Activated T-cell treated with anti-CD3 and anti-CD28 coated beads for 1 hour (primary cell): ENCODE data around the gene CD7.

Experiments used
- DNase-seq: peaks from one replicate; pipeline ENCODE4 v3.0.0-alpha.2; 2020; ENCODE audit warnings: low read depth

CD7 gene

DNA sequence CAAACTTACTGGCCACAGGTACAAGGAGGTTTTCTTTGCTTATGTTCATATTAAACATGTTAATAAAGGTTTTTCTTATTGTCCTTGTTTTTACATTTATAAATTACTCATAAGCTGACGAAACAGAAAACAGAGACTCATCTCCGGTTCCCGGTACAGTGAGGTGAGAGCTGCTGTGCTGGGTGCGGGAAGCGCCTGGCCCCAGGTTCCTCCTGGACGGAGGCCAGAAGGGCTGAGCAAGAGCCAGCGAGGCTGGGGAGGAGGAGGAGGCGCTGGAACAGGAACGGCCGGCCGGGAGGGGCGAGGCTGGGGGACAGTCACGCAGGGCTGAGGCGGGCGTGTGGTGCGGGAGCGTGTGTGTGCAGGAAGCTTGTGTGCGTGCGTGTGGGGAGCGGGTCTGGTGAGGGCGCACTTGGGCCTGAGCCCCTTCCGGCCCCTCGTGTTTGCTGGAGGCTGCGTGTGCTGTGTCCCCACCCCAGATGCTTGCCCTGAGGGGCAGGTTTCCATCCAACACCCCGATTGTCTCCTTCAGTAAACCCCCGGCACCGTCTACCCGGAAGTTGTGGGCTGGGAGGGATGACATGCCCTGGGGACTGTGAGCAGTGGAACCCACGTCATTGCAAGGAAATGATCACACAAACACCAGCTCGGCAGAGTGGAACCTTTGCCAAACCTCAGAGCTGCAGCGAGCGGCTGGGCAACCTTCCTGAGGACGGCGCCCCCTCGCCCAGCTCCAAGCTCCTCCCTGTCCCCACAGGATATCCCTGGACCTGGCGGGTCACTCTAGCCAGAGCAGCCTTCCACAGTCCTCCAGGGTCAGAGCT is 19.5 kb downstream of the CD7 start:
- DNase-seq, result peak; percentile 87

DNA sequence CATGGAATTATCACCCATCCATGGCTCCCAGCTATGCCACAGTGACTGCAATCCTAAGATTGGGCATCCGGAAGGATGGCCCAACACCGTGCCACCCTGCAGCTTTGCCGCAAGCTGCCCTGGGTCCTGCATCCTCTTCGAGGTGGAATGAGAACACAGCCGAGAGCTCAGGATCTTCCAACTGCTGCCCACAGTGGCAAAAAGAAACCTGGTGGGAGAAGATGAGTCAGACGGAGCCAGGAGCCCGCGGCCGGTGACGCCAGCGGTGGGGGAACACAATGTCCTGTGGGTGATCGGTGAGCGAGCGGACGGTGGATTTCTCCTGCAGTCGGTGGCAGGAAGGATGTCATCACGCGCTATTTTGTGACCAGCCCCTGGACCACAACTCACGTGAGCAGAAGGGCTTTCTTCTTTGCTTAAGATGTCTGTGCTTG is 20.1 kb downstream of the CD7 start:
- DNase-seq, result peak; percentile 73

DNA sequence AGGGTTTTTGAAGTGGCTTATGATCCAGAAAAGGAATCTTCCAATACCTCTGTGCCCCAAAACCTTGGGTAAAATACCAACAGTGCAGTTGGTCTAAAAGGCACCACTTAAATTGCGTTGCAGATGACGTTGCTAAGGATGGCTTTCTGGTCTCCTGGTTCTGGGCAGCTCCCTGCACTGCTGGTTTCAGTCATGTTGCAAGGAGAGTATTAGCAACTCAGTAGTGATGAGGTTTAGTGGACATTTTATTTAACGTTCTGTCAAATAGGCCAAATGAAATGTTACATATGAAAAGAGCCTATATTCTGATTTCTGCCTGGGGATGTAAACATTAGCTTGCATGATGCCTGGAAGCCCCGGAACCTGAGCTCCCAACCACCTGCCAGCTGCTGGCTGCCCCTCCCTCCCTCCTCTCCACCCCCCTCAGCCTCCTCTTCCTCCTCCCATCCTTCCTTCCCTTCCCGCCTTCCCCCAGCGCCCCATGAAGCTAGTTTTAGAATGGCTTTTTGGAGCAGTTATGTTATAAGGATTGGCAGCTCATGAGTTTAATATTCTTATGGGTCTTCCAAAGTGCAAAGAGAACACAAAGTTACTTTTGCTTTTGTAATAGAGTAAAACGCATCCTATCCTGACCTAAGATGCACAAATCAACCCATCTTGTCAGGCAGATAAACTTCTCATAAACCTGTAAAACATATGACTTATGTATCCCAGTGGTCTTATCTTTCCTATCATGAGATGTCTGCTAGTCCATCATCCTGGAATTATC is 20.7 kb downstream of the CD7 start:
- no peak for DNase-seq

DNA sequence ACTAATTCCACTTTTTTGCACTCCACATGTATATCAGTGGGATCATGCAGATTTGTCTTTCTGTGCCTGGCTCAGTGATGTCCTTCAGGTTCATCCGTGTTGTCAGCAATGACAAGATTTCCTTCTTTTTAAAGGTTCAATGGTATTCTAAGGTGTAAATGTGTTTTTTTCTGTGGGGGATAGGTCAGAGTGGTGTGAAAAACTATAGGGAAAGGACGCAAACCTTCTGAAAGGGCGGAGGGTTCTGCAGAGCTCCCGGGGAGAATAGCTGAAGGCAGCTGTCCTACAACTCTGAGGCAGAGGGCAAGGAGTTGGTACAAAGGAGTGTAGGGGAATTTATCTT is 22.0 kb downstream of the CD7 start:
- DNase-seq, result no peak

DNA sequence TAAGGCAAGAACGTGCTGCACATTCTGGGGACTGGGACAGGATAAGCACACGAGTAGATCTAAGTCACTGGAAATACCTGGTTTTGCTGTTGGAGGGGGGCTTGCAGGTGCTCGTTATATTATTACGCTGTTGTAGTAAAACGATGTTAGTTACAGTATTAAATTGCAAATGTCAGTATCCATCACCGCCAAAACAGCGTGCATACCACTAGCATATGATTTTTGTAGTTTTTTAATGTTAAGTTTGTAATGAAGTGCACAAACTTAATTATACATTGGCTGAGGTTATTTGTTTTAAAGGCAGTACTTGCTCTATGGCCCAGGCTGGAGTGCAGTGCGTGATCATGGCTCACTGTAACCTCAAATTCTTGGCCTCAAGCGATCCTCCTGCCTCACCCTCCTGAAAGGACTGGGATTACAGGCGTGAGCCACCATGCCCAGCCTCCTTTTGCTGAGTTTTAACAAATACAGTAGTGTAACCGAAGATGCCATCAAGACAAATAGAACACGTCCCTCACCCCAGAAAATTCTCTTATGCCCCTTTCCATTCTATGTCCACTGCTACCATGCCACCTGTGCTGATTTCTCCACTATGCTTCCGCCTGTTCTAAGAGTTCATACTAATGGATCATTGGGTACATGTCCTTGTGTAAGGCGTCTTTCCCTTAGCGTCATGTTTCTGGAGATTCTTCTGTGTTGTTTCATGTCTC is 23.2 kb downstream of the CD7 start:
- DNase-seq, result no peak

DNA sequence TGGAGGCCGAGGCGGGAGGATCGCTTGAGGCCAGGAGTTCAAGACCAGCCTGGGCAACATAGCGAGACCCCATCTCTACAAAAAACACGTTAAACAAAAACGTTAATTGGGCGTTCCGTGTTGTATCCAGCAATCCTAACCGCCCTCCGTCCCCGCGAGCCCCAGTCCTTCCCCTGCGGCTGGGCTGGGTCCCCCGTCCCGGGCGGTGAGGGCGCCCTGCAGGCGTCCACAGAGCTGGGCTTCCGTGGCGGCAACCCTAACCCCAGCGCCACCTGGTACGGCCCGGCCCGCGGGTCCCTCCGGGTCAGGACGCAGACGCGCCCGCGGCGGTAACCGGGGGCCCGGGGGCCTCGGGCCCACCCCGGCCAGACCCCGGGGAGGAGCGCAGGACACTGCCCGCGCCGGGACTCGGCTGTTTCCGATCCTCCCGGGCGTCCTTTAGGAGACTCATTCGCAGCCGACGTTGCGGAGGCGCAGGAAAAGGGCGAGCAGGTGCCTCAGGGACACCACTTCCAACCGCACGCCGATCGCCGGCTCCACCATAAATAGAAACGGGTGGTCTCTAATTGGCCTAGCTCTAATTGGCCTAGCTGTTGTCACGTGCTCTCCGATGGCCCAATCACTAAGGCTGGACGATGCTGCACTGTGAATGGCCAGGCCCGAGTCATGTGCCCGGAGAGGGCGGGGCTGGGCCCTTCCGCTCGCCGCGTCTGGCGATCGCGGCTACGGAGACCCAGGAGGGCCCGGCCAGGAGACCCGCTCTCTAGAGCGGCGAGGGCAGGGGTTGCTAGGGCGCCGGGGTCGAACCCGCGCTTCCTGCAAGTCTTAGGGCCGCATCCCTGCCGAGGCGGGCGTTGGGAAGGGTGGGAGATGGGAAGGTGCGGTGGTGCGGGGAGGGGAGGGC is 24.9 kb downstream of the CD7 start:
- DNase-seq, result peak; percentile 84

DNA sequence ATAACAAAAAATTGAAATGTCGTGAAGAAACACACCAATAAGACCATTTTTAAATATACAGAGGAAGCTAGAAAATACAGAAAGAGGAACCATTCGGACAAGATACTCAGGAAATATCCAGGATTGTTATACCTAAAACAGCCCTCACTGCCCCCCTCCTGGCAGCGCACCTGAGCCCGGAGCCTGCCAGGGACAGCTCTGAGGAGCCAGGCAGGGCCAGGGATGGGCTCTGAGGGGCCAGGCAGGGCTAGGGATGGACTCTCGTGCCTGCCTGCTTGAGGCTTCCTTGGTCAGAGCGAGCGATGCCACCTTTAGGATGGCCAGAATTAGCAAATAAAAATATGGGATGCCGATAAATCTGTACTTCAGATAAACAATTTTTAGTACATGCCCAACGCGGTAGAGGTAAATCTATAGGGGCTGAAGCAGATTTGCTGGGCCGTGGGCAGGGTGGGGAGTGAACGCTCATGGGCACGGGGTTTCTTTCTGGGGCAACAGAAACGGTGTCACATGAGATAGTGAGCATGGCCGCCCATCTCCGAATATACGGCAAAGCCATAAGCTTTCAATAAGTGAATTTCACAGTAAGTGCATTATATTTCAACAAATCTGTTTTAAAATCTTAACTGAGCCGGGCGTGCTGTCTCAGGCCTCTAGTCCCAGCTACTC is 25.7 kb downstream of the CD7 start:
- no peak for DNase-seq

DNA sequence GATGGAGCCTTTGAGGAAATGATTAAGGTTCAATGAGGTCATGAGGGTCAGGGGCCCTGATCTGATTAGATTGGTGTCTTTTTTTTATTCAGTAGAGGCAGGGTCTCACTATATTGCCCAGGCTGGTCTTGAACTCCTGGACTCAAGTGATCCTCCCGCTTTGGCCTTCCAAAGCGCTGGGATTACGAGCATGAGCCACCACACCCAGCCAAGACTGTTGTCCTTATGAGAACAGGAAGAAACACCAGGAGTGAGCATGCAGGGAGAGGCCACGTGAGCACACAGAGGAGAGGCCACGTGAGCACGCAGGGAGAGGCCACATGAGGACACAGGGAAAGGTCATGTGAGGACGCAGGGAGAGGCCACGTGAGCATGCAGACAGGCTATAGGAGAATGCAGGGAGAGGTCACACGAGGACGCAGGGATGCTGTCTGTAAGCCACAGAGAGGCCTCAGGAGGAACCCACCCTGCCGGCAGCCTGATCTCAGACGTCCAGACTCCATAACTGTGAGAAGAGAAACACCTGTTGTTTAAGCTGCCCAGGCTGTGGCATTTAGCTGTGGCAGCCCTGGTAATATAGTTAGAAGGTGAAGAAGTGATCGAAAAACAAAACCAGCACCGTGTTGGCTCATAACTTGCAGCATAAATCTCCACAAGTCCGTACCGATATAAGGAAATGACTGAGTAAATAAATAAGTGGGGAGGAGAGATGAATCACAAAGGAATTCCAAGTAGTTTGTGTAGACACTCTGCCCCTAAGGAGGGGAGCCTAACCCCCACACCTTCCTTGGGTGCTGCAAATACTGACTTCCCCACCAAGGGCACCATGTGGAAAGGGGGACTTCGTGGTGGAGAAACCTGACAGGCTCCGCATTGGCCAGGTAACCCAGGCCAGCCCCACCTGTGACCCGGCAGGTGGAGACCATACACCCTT is 29.3 kb downstream of the CD7 start:
- DNase-seq, result no peak

DNA sequence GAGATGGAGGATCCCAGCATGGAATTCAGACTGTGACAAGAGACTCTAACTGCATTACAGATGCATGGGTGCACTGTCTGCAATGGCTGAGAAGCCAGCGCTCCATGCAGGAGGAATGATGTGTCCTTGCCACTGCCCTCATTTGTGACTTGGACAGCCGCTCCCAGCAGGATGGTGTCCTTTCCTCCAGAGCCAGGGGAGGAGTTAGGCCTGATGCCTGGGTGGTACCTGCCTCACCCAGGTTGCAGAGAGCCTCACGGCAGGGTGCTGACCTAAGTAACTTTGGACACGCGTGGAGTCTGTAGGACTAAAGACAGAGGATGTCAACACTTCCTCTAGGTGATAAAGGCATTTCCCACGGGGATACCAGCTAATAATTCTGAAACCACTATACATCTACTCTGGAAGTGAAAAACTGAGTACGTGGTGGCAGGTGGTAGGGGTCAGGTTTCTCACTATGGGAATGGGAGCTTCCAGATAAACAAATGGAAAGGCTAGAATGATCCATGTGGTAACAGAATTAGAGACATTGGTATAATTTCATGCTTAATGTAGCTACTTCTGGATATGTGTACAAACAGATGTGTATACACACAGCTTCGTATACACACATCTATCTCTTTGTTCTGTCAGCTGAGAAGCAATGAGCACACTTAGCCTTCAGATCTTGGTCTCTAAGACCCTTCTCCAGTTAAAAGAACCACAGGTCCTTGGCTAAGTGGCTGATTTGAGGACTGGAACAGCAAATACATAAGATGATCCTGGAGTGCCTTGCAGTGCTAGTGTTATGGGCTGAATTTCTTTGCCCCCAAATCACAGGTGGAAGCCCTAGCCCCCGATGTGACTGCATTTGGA is 30.2 kb downstream of the CD7 start:
- no peak for DNase-seq

DNA sequence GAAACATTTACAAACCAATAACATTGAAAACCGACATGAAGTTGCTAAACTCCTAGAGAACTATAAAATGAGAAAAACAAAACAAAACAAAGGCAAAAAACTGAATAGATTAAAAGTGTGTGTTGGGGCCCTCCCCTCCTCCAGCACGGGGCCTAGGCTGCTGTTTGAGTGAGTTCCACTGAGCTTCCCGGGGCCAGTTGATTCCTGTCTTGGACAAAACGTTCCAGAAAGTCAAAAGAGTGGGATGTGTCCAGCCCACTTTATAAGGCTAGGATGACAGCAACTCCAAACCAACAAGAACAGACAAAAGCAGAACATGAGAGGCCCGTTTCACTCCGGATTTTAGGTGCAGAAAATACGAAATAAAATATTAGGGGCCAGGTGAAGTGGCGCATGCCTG is 32.3 kb downstream of the CD7 start:
- DNase-seq, result no peak

DNA sequence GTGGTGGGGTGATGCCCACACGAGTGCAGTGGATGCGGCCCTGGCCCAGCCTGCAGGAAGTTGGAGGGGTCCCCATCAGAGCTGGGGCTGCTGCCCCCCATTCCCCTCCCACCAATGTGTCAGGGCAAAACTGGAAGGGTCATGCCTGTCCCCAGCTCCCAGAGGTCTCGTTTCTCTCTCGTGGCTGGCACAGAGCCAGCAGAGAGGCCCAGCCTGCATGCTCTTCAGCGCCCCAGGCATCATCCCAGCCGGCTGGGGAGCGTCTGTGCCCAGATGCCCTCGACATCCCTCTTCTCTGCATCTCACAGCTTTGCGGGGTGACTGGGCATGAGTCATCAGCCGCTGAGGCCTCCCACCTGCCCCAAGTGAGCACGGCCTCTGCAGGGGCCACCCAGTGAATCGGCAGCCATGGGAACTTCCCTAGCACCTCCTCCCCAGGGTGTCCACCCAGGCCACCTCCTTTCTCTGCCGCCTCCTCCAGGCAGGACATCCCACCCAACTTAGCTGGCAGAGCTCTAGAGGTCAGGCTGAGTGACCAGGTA is 34.1 kb downstream of the CD7 start:
- no peak for DNase-seq

DNA sequence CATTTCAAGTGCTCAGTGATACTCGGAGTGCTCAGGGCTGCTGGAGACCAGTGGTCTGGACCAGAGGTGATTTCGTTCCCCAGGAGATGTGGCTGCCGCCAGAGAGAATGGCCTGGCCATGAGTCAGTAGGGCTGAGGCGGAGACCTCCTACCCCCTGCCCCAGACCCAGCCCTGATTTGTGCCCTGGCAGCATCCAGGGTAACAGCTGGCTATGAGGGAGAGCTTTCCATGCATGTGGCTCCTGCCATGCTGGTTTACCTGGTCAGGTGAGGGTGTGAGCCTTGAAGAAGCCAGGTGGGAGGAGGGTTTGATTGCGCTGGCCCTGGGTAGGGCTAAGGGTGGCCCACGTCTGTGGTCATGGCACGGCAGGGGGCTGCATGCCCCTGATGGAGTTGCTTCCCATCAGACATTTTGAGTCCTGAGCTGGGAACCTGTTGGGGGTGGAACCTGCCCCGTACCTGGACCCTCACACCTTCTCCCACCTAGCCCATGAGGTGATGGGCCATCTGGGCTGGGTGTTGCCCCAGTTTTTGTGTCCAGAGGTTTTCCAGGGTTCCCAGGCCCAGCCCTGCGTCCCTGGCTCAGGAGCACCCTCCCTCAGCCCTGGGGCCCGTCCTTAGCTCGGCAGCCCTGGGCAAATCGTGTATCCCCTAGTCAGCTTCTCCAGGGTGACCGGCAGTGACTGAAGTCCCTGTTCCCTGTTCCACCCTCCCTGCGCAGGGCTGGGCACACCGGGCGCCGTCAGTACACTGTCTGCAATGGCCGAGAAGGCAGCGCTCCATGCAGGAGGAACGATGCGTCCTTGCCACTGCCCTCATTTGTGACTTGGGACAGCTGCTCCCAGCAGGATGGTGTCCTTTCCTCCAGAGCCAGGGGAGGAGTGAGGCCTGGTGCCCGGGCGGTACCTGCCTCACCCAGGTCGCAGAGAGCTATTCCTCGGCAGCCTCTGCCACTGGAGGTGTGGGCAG is 34.9 kb downstream of the CD7 start:
- DNase-seq, result no peak

DNA sequence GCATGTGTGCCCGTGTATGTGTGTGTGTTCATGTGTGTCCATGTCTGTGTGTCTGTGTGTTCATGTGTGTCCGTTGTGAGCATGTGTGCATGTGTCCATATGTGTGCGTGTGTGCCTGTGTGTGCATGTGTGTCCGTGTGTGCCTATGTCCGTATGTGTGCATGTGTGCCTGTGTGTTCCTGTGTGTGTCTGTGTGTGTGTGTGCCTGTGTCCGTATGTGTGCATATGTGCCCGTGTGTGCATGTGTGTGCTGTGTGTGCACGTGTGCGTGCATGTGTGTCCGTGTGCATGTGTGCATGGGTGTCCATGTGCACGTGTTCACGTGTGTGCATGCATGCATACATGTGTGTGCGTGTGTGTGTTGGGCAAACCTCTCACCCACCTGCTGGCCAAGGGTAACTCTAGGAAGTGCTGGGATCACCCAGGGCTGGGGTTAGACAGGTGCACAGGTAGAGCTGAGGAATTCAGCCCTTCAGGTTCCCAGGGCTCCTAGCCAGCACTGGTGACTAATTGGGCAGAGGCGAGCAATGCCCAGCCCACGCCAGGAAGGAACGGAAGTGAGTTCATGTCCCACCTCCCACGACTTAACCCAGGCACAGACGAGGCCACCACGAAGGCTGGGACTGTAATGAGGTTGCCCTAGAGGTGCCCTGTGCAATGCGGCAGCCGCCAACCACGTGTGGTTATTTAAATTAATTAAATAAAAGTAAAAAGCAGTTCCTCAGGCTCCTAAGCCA is 35.7 kb downstream of the CD7 start:
- DNase-seq, result no peak

DNA sequence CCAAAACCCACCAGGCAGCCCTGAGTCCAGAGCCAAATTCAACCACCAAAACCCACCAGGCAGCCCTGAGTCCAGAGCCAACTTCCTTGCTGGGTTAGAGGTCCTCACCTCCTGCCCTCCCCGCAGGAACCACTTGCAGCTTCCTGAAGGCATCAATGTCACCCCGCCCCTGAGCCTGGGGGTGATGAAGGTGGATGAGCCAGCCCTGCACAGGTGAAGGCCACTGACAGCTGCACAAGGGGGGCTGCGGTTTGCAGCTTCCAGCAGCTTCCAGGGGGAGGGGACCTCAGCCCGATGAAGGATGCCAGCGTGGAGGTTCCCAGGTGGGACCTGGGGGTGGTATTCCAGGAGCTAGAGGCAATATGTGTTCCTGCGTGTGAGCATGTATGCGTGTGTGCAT is 36.3 kb downstream of the CD7 start:
- no peak for DNase-seq

DNA sequence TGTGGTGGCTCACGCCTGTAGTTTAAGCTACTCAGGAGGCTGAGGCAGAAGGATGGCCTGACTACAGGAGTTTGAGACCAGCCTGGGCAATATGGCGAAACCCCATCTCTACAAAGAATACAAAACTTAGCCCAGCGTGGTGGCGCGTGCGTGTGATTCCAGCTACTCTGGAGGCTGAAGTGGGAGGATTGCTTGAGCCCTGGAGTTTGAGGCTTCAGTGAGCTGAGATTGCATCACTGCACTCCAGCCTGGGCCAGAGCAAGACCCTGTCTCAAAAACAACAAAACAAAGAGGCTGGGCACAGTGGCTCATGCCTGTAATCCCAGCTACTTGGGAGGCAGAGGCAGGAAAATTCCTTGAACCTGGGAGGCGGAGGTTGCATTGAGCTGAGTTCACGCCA is 36.9 kb downstream of the CD7 start:
- DNase-seq, result no peak

DNA sequence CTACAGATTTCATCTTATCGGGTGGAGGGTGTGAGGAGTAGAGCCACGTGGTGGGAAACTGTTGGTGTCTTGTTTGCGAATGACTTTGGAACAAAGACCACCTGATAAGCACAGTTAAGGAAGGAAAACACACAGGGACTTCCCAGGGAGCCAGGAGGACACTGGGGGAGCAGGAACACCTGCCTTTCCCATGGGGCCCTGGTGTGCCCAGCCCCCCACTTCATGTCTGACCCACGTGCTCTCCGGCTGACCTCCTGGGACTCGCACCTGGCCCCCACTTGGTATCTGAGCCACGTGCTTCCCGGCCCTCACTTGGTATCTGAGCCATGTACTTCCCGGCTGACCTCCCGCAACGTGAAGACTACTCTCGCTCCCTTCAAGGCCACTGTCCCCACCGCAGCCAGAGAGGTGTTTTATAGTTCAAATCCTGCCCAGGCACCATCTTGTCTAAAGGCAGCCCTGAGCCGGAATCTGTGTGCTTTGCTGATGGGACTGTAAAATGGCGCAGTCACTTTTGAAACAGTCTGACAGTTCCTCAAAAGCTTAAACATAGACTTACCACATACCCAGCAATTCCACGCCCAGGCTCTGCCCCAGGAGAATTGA is 38.5 kb downstream of the CD7 start:
- DNase-seq, result no peak

DNA sequence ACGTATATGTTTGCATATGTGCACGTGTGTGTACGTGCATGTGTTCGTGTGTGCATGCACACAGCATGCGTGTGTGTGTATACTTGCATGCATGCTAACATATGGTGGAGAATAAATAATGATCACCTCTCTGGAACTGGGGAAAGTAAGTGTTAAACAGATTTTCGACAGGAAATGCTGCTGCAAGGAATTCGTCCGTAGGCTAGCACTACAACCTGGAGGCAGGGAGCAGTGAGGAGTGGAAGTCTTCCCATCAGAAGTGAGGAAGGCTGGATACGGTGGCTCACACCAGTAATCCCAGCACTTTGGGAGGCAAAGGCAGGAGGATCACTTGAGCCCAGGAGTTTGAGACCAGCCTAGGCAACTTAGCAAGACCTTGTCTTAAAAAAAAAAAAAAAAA is 39.1 kb downstream of the CD7 start:
- no peak for DNase-seq
